Measurements from ENCODE around the gene THRAP3. TPM values are rescaled to one million over a fixed set of nuclear protein-coding genes. Genes with fewer than 3 reads are reported as not detected.
A peak's percentile ranks its signal among the peaks of the same experiment; 100 is the strongest.
"Not testable (repeated sequence)": the region's sequence is repeated elsewhere in the genome, so short reads cannot be mapped to it uniquely, and the experiment has no call there.

Gene THRAP3
- total RNA-seq, 1 donor from 2014 or later = 119 TPM

GRCh38 chr1:36183309-36183856, 40.9 kb upstream of the THRAP3 start:
- Mint-ChIP-seq H3K27ac (ENCODE audit: unreplicated experiment) (no peak overlapping the region), H3K4me1 (ENCODE audit: low read depth, unreplicated experiment) (peaks cover 4% of the 10 kb centered on the region), H3K9me3 (ENCODE audit: unreplicated experiment) (peaks cover 6% of the 10 kb centered on the region), H3K36me3 (ENCODE audit: unreplicated experiment) (no peaks in the 10 kb centered on the region), H3K27me3 (ENCODE audit: unreplicated experiment) (peaks cover 9% of the 10 kb centered on the region), H3K4me3 (ENCODE audit: unreplicated experiment) (no peak overlapping the region)
- DNase-seq = no peak
- no peak for TF ChIP-seq CTCF (IDR thresholded peaks at IDR 0.05; ENCODE audit: partially characterized antibody, unreplicated experiment)

GRCh38 chr1:36187800-36188593, 36.2 kb upstream of the THRAP3 start:
- DNase-seq = peak; percentile 79
- Mint-ChIP-seq H3K36me3 (ENCODE audit: unreplicated experiment) (no peaks in the 10 kb centered on the region), H3K4me3 (ENCODE audit: unreplicated experiment) (no peak overlapping the region), H3K27ac (ENCODE audit: unreplicated experiment) (no peak overlapping the region), H3K27me3 (ENCODE audit: unreplicated experiment) (peaks cover 4% of the 10 kb centered on the region), H3K4me1 (ENCODE audit: low read depth, unreplicated experiment) (peaks cover 2% of the 10 kb centered on the region), H3K9me3 (ENCODE audit: unreplicated experiment) (peaks cover 3% of the 10 kb centered on the region)
- TF ChIP-seq CTCF (IDR thresholded peaks at IDR 0.05; ENCODE audit: partially characterized antibody, unreplicated experiment) = peak; percentile 73

GRCh38 chr1:36196805-36197204, 27.4 kb upstream of the THRAP3 start:
- H3K27ac Mint-ChIP-seq (ENCODE audit: unreplicated experiment); H3K27me3 Mint-ChIP-seq (ENCODE audit: unreplicated experiment); H3K9me3 Mint-ChIP-seq (ENCODE audit: unreplicated experiment); H3K4me3 Mint-ChIP-seq (ENCODE audit: unreplicated experiment); H3K4me1 Mint-ChIP-seq (ENCODE audit: low read depth, unreplicated experiment); H3K36me3 Mint-ChIP-seq (ENCODE audit: unreplicated experiment); DNase-seq: not testable (repeated sequence)

GRCh38 chr1:36198641-36199040, 25.6 kb upstream of the THRAP3 start:
- TF ChIP-seq CTCF (IDR thresholded peaks at IDR 0.05; ENCODE audit: partially characterized antibody, unreplicated experiment) = no peak

GRCh38 chr1:36199934-36200741, 24.1 kb upstream of the THRAP3 start:
- no peak for TF ChIP-seq CTCF (IDR thresholded peaks at IDR 0.05; ENCODE audit: partially characterized antibody, unreplicated experiment)
- Mint-ChIP-seq H3K27ac (ENCODE audit: unreplicated experiment) (no peak overlapping the region), H3K27me3 (ENCODE audit: unreplicated experiment) (no peaks in the 10 kb centered on the region), H3K4me3 (ENCODE audit: unreplicated experiment) (no peak overlapping the region), H3K9me3 (ENCODE audit: unreplicated experiment) (peaks cover 3% of the 10 kb centered on the region), H3K4me1 (ENCODE audit: low read depth, unreplicated experiment) (peaks cover 1% of the 10 kb centered on the region), H3K36me3 (ENCODE audit: unreplicated experiment) (no peaks in the 10 kb centered on the region)
- DNase-seq = no peak

More at GRCh38 chr1:36198641-36199040, 25.6 kb upstream of the THRAP3 start:
- Mint-ChIP-seq H3K4me1 (ENCODE audit: low read depth, unreplicated experiment) (peaks cover 1% of the 10 kb centered on the region), H3K27me3 (ENCODE audit: unreplicated experiment) (no peaks in the 10 kb centered on the region), H3K9me3 (ENCODE audit: unreplicated experiment) (peaks cover 3% of the 10 kb centered on the region), H3K36me3 (ENCODE audit: unreplicated experiment) (no peaks in the 10 kb centered on the region), H3K27ac (ENCODE audit: unreplicated experiment) (no peak overlapping the region), H3K4me3 (ENCODE audit: unreplicated experiment) (no peak overlapping the region)
- DNase-seq = no peak

All from glutamatergic neuron (in vitro differentiated cells).